ENCODE data around the gene PYGL.

Gene PYGL

GRCh38 chr14:50935126-50936015, 8.9 kb downstream of the PYGL start:
- peaks cover 11 to 64% of the 10 kb centered on the region in 2 experiments; a peak in 2 of 3 replicates for H3K36me3 ChIP-seq (ENCODE audit: control insufficient read depth in 2 of 2, insufficient read depth in 1 of 2, low read length in 2 of 2)
- TF ChIP-seq PRDM10 (tag by site-specific recombination; IDR thresholded peaks at IDR 0.05) (no peak), ZNF341 (tag by site-specific recombination; IDR thresholded peaks at IDR 0.05; ENCODE audit: low read depth) (no peak), ZNF777 (tag by site-specific recombination; IDR thresholded peaks at IDR 0.05; ENCODE audit: borderline replicate concordance) (no peak), ZNF645 (tag by site-specific recombination; IDR thresholded peaks at IDR 0.05) (no peak), ZNF184 (tag by site-specific recombination; IDR thresholded peaks at IDR 0.05) (no peak), ZBTB6 (tag by site-specific recombination; IDR thresholded peaks at IDR 0.05) (no peak), ZNF830 (tag by site-specific recombination; IDR thresholded peaks at IDR 0.05; ENCODE audit: low read depth) (no peak), BCL11B (tag by site-specific recombination; IDR thresholded peaks at IDR 0.05; ENCODE audit: low read depth) (no peak), ZNF24 (tag by site-specific recombination; IDR thresholded peaks at IDR 0.05) (no peak)
- POLR2A ChIA-PET = no interaction called here
- H3K9me3 ChIP-seq (ENCODE audit: control insufficient read depth, insufficient read depth, low read depth, low read length) = no peaks in the 10 kb centered on the region
- H3K27ac ChIP-seq (ENCODE audit: extremely low read depth, low read depth, low read length) = no peak overlapping the region
- H3K4me3 ChIP-seq (ENCODE audit: low read depth, low read length) = no peak overlapping the region
- no peaks in the 10 kb centered on the region for H3K4me1 ChIP-seq (ENCODE audit: control insufficient read depth, insufficient read depth, low read length)
- CTCF ChIA-PET = interaction anchor here (0.9 kb wide), 1 partner anchor 20 kb away, joined by 3 read pairs; no protein-coding TSS in a partner anchor

GRCh38 chr14:50932592-50933495, 11.4 kb downstream of the PYGL start:
- H3K27ac ChIP-seq (ENCODE audit: extremely low read depth, low read depth, low read length) = no peak overlapping the region
- TF ChIP-seq ZNF223 (tag by site-specific recombination; IDR thresholded peaks at IDR 0.05) (no peak), ATF2 (tag by site-specific recombination; IDR thresholded peaks at IDR 0.05; ENCODE audit: low read depth) (peak; percentile 40; the same call in 1 of the 2 replicates), RBAK (tag by site-specific recombination; IDR thresholded peaks at IDR 0.05) (no peak), WT1 (tag by site-specific recombination; IDR thresholded peaks at IDR 0.05) (no peak), ZFP37 (tag by site-specific recombination; IDR thresholded peaks at IDR 0.05) (no peak), ZBTB8A (tag by site-specific recombination; IDR thresholded peaks at IDR 0.05) (no peak), ZNF561 (tag by site-specific recombination; IDR thresholded peaks at IDR 0.05; ENCODE audit: borderline replicate concordance) (no peak), ZBTB21 (tag by site-specific recombination; IDR thresholded peaks at IDR 0.05) (peak; percentile 73), ZNF76 (tag by site-specific recombination; IDR thresholded peaks at IDR 0.05; ENCODE audit: borderline replicate concordance, low read depth) (no peak), ZNF133 (tag by site-specific recombination; IDR thresholded peaks at IDR 0.05) (no peak), ZNF513 (tag by site-specific recombination; IDR thresholded peaks at IDR 0.05) (0 out of 2 replicates have a peak, but pooled peaks have one; percentile 37), ZNF747 (tag by site-specific recombination; IDR thresholded peaks at IDR 0.05) (no peak)
- CTCF ChIA-PET = no interaction called here

More at GRCh38 chr14:50932592-50933495, 11.4 kb downstream of the PYGL start:
- Histone ChIP-seq H3K36me3 (ENCODE audit: control insufficient read depth in 2 of 2, insufficient read depth in 1 of 2, low read length in 2 of 2) (peaks cover 23 to 79% of the 10 kb centered on the region in 2 experiments), H3K9me3 (ENCODE audit: control insufficient read depth, insufficient read depth, low read depth, low read length) (no peaks in the 10 kb centered on the region), H3K4me1 (ENCODE audit: control insufficient read depth, insufficient read depth, low read length) (no peaks in the 10 kb centered on the region), H3K4me3 (ENCODE audit: low read depth, low read length) (no peak overlapping the region)
- POLR2A ChIA-PET = interaction anchor here (0.8 kb wide), 1 partner anchor 12 kb away, joined by 3 read pairs; no protein-coding TSS in a partner anchor
